ENCODE data around the gene ARL6IP1. TPM values are rescaled to one million over a fixed set of nuclear protein-coding genes. Genes with fewer than 3 reads are reported as not detected.
"Not testable (repeated sequence)": the region's sequence is repeated elsewhere in the genome, so short reads cannot be mapped to it uniquely, and the experiment has no call there.

Gene ARL6IP1
- total RNA-seq, 1 experiment from 2014 or later: 207 TPM

- peak; percentile 34 to 65 for TF ChIP-seq CTCF (IDR thresholded peaks at IDR 0.05; ENCODE audit: insufficient read depth in 1 of 2, low read depth in 1 of 2, low read length in 1 of 2, severe bottlenecking in 1 of 2, unreplicated experiment in 1 of 2)
- H3K9me3 ChIP-seq; H3K36me3 ChIP-seq (ENCODE audit: control insufficient read depth, insufficient read depth, low read length); BruUV-seq (replicated peaks); H3K36me3 Mint-ChIP-seq (ENCODE audit: insufficient read depth, unreplicated experiment); intact Hi-C loops (cut with micrococcal nuclease; ENCODE audit: unreplicated experiment); CTCF ChIA-PET; H3K9me3 Mint-ChIP-seq (ENCODE audit: unreplicated experiment); H3K27me3 Mint-ChIP-seq (ENCODE audit: insufficient read depth, unreplicated experiment); H3K4me1 Mint-ChIP-seq (ENCODE audit: low read depth, unreplicated experiment); H3K27me3 ChIP-seq (replicated peaks; ENCODE audit: control insufficient read depth, insufficient read depth, low read length); H3K4me1 ChIP-seq; POLR2A ChIA-PET; H3K4me3 Mint-ChIP-seq (ENCODE audit: unreplicated experiment); H3K4me3 ChIP-seq (ENCODE audit: low read depth, low read length); H3K27ac Mint-ChIP-seq (ENCODE audit: unreplicated experiment): not testable (repeated sequence)
- peak; percentile 49 to 53 for DNase-seq
Observed at GRCh38 chr16:18759598-18760520, 41.5 kb downstream of the ARL6IP1 start.

GRCh38 chr16:18757960-18758660 is 43.2 kb downstream of the ARL6IP1 start:
- H3K36me3 Mint-ChIP-seq (ENCODE audit: insufficient read depth, unreplicated experiment); H3K27me3 ChIP-seq (replicated peaks; ENCODE audit: control insufficient read depth, insufficient read depth, low read length); H3K27me3 Mint-ChIP-seq (ENCODE audit: insufficient read depth, unreplicated experiment); BruUV-seq (replicated peaks); intact Hi-C loops (cut with micrococcal nuclease; ENCODE audit: unreplicated experiment); CTCF ChIA-PET; H3K36me3 ChIP-seq (ENCODE audit: control insufficient read depth, insufficient read depth, low read length); H3K9me3 Mint-ChIP-seq (ENCODE audit: unreplicated experiment); H3K9me3 ChIP-seq; H3K4me1 ChIP-seq; H3K4me3 ChIP-seq (ENCODE audit: low read depth, low read length); H3K4me3 Mint-ChIP-seq (ENCODE audit: unreplicated experiment); H3K4me1 Mint-ChIP-seq (ENCODE audit: low read depth, unreplicated experiment); POLR2A ChIA-PET; DNase-seq; H3K27ac Mint-ChIP-seq (ENCODE audit: unreplicated experiment): not testable (repeated sequence)

GRCh38 chr16:18756639-18757038 is 44.7 kb downstream of the ARL6IP1 start:
- H3K36me3 Mint-ChIP-seq (ENCODE audit: insufficient read depth, unreplicated experiment); CTCF ChIA-PET; DNase-seq: not testable (repeated sequence)

GRCh38 chr16:18742870-18743269 is 58.5 kb downstream of the ARL6IP1 start:
- H3K4me1 ChIP-seq; CTCF ChIA-PET; H3K4me3 ChIP-seq (ENCODE audit: low read depth, low read length); H3K27ac Mint-ChIP-seq (ENCODE audit: unreplicated experiment); H3K36me3 ChIP-seq (ENCODE audit: control insufficient read depth, insufficient read depth, low read length); POLR2A ChIA-PET; H3K4me1 Mint-ChIP-seq (ENCODE audit: low read depth, unreplicated experiment); H3K4me3 Mint-ChIP-seq (ENCODE audit: unreplicated experiment); H3K27me3 ChIP-seq (replicated peaks; ENCODE audit: control insufficient read depth, insufficient read depth, low read length); H3K36me3 Mint-ChIP-seq (ENCODE audit: insufficient read depth, unreplicated experiment); H3K9me3 Mint-ChIP-seq (ENCODE audit: unreplicated experiment); H3K27me3 Mint-ChIP-seq (ENCODE audit: insufficient read depth, unreplicated experiment); DNase-seq; H3K9me3 ChIP-seq; BruUV-seq (replicated peaks); intact Hi-C loops (cut with micrococcal nuclease; ENCODE audit: unreplicated experiment): not testable (repeated sequence)

More at GRCh38 chr16:18756639-18757038, 44.7 kb downstream of the ARL6IP1 start:
- intact Hi-C loops (cut with micrococcal nuclease; ENCODE audit: unreplicated experiment); H3K27me3 ChIP-seq (replicated peaks; ENCODE audit: control insufficient read depth, insufficient read depth, low read length); H3K27me3 Mint-ChIP-seq (ENCODE audit: insufficient read depth, unreplicated experiment); H3K9me3 ChIP-seq; H3K36me3 ChIP-seq (ENCODE audit: control insufficient read depth, insufficient read depth, low read length); H3K27ac Mint-ChIP-seq (ENCODE audit: unreplicated experiment); H3K4me1 ChIP-seq; H3K4me1 Mint-ChIP-seq (ENCODE audit: low read depth, unreplicated experiment); H3K9me3 Mint-ChIP-seq (ENCODE audit: unreplicated experiment); BruUV-seq (replicated peaks); H3K4me3 ChIP-seq (ENCODE audit: low read depth, low read length); H3K4me3 Mint-ChIP-seq (ENCODE audit: unreplicated experiment); POLR2A ChIA-PET: not testable (repeated sequence)

Other genes with a start within 250 kb of the ARL6IP1 start
- gene NOMO2, start 239.5 kb downstream of the ARL6IP1 start, total RNA-seq (2022): 142 and 153 TPM in 2 replicates
- gene RPS15A, start 11.2 kb downstream of the ARL6IP1 start, total RNA-seq (2022): 1,469 and 1,473 TPM in 2 replicates
- gene SMG1, start 124.9 kb upstream of the ARL6IP1 start, total RNA-seq (2022): 79.1 and 80.2 TPM in 2 replicates
- gene TMC7, start 182.4 kb upstream of the ARL6IP1 start, total RNA-seq (2022): 4.0 and 4.5 TPM in 2 replicates

Data from Caco-2 (cell line).